PC-9 (cell line): Measurements from ENCODE around the gene KLHDC8B.

Experiments used
- EZH2 ChIP-seq: fragments of 200-600 bp; sonication (generic); IDR thresholded peaks from 2 replicates; pipeline ENCODE4 v1.8.0; 2017; ENCODE audit warnings: antibody characterized with exemption, low read depth
- TF ChIP-seq, protein P1 (sequence below): fragments of 200-600 bp; sonication (generic); conservative IDR thresholded peaks from 2 replicates; pipeline ENCODE4 v1.6.1; 2017; ENCODE audit warnings: mixed run types, antibody characterized with exemption, mild to moderate bottlenecking, moderate library complexity

DNA sequence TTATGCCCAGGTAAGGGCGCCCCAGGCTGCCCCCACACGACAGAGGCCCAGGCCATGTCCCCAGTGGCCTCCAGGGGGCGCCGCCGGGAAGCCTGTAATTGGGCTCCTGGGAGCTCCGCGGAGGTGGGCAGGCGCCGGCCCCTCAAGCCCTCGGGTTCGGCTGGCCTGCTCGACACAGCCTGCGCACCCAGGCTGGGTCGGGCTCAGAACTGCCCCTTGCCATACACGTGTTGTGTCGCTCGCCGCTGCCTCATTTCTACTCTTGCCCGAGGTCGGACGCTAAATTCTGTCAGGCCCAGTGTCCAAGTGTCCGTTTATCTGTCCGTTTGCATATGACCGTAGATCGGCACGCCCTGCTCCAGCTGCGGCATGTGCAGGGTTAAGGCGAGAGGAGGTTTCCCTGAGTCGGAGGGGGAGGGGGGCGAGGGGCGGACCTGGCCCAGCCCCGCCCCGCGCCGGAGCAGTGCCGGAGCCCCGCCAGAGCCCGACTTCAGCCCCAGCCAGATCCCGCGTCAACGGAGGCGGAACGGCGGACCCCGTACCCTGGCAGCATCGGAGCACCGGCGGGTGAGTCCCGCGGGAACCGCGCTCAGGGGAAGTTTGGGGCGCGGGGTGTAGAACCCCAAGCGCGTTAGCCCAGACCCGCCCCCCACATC is at the start of gene KLHDC8B:
- TF ChIP-seq, protein P1, sequence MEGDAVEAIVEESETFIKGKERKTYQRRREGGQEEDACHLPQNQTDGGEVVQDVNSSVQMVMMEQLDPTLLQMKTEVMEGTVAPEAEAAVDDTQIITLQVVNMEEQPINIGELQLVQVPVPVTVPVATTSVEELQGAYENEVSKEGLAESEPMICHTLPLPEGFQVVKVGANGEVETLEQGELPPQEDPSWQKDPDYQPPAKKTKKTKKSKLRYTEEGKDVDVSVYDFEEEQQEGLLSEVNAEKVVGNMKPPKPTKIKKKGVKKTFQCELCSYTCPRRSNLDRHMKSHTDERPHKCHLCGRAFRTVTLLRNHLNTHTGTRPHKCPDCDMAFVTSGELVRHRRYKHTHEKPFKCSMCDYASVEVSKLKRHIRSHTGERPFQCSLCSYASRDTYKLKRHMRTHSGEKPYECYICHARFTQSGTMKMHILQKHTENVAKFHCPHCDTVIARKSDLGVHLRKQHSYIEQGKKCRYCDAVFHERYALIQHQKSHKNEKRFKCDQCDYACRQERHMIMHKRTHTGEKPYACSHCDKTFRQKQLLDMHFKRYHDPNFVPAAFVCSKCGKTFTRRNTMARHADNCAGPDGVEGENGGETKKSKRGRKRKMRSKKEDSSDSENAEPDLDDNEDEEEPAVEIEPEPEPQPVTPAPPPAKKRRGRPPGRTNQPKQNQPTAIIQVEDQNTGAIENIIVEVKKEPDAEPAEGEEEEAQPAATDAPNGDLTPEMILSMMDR: peak; percentile 85
- TF ChIP-seq EZH2: no peak
